HEK293 (cell line): ENCODE measurements around the gene MARCHF11.

Experiments used
- CTCF ChIA-PET: fragments of 350-600 bp; formaldehyde crosslinking; extraction: SDS; loops from one replicate; lab custom pipeline; 2021; ENCODE audit warnings: antibody characterized with exemption; lab: Yijun Ruan, JAX
- POLR2A ChIA-PET: fragments of 300-600 bp; formaldehyde crosslinking; extraction: SDS; loops from one replicate; lab custom pipeline; 2020; ENCODE audit warnings: antibody characterized with exemption, inconsistent platforms; lab: Yijun Ruan, JAX
- H3K27ac ChIP-seq: fragments of 200-500 bp; sonication (Bioruptor generic); 2 replicates; pipeline ENCODE4 v1.5.1; 2014; ENCODE audit warnings: low read depth, low read length, control low read depth, inconsistent platforms; ENCODE audit errors: extremely low read depth
- H3K36me3 ChIP-seq, 2 experiments: fragments of 200-500 bp in 1 of 2; sonication (Bioruptor generic) in 1 of 2; 1 replicate in 1 of 2; 2 replicates in 1 of 2; pipeline ENCODE4 v1.5.1; 2014 to 2017; ENCODE audit warnings: inconsistent platforms in 2 of 2, low read length in 2 of 2; ENCODE audit not compliant: control insufficient read depth in 2 of 2, insufficient read depth in 1 of 2
- H3K4me1 ChIP-seq: fragments of 200-500 bp; sonication (Bioruptor generic); 2 replicates; pipeline ENCODE4 v1.5.1; 2014; ENCODE audit warnings: mild to moderate bottlenecking, low read length, inconsistent platforms; ENCODE audit not compliant: control insufficient read depth, insufficient read depth
- H3K4me3 ChIP-seq: 2 replicates; pipeline ENCODE4 v1.5.1; 2011; ENCODE audit warnings: low read depth, mild to moderate bottlenecking, control low read depth, low read length, moderate library complexity
- H3K9me3 ChIP-seq: fragments of 200-500 bp; sonication (Bioruptor generic); 2 replicates; pipeline ENCODE4 v1.5.1; 2014; ENCODE audit warnings: low read depth, low read length, inconsistent platforms; ENCODE audit not compliant: control insufficient read depth, insufficient read depth
- FEZF1 ChIP-seq: fragments of 450-650 bp; formaldehyde crosslinking; IDR thresholded peaks from 2 replicates; pipeline ENCODE4 v1.5.1; 2016; ENCODE audit warnings: missing biosample characterization, missing genetic modification characterization
- HOXA7 ChIP-seq: sonication (generic); formaldehyde crosslinking; IDR thresholded peaks from 2 replicates; pipeline ENCODE4 v1.8.1; 2022; ENCODE audit warnings: missing genetic modification reagents, borderline replicate concordance
- ZNF169 ChIP-seq: fragments of 450-650 bp; formaldehyde crosslinking; IDR thresholded peaks from 2 replicates; pipeline ENCODE4 v1.5.1; 2016; ENCODE audit warnings: missing biosample characterization, missing genetic modification characterization
- ZNF184 ChIP-seq: fragments of 450-650 bp; IDR thresholded peaks from 2 replicates; pipeline ENCODE4 v1.5.1; 2018; ENCODE audit warnings: missing biosample characterization, mild to moderate bottlenecking, missing genetic modification characterization
- ZNF19 ChIP-seq: fragments of 450-650 bp; formaldehyde crosslinking; IDR thresholded peaks from 2 replicates; pipeline ENCODE4; 2016; ENCODE audit warnings: missing biosample characterization, missing genetic modification characterization, low read depth
- ZNF24 ChIP-seq: fragments of 450-650 bp; formaldehyde crosslinking; IDR thresholded peaks from 2 replicates; pipeline ENCODE4 v1.5.1; 2016; ENCODE audit warnings: missing biosample characterization, missing genetic modification characterization
- ZNF324 ChIP-seq: fragments of 450-650 bp; formaldehyde crosslinking; IDR thresholded peaks from 2 replicates; pipeline ENCODE4 v1.5.1; 2016; ENCODE audit warnings: missing biosample characterization, missing genetic modification characterization
- ZNF555 ChIP-seq: fragments of 450-650 bp; formaldehyde crosslinking; conservative IDR thresholded peaks from 2 replicates; pipeline ENCODE4 v1.5.1; 2017; ENCODE audit warnings: missing biosample characterization, mild to moderate bottlenecking, missing genetic modification characterization, inconsistent platforms
- ZNF585B ChIP-seq: fragments of 450-650 bp; formaldehyde crosslinking; IDR thresholded peaks from 2 replicates; pipeline ENCODE4 v1.5.1; 2016; ENCODE audit warnings: missing biosample characterization, missing genetic modification characterization
- ZNF701 ChIP-seq: fragments of 450-650 bp; formaldehyde crosslinking; IDR thresholded peaks from 2 replicates; pipeline ENCODE4 v1.5.1; 2016; ENCODE audit warnings: missing biosample characterization, missing genetic modification characterization
- ZNF76 ChIP-seq: fragments of 450-650 bp; formaldehyde crosslinking; IDR thresholded peaks from 2 replicates; pipeline ENCODE4; 2016; ENCODE audit warnings: low read depth, missing biosample characterization, missing genetic modification characterization, borderline replicate concordance
- ZNF837 ChIP-seq: fragments of 450-650 bp; formaldehyde crosslinking; IDR thresholded peaks from 2 replicates; pipeline ENCODE4 v1.5.1; 2016; ENCODE audit warnings: missing biosample characterization, missing genetic modification characterization
- ZSCAN23 ChIP-seq: fragments of 450-650 bp; formaldehyde crosslinking; IDR thresholded peaks from 2 replicates; pipeline ENCODE4 v1.5.1; 2016; ENCODE audit warnings: missing biosample characterization, missing genetic modification characterization
- TF ChIP-seq, protein P1 (sequence below): fragments of 450-650 bp; formaldehyde crosslinking; IDR thresholded peaks from 2 replicates; pipeline ENCODE4 v1.5.1; 2016; ENCODE audit warnings: missing biosample characterization, missing genetic modification characterization
- TF ChIP-seq, protein P2 (sequence below): fragments of 450-650 bp; formaldehyde crosslinking; IDR thresholded peaks from 2 replicates; pipeline ENCODE4 v1.5.1; 2016; ENCODE audit warnings: missing biosample characterization, missing genetic modification characterization
- TF ChIP-seq, protein P3 (sequence below): fragments of 450-650 bp; formaldehyde crosslinking; IDR thresholded peaks from 2 replicates; pipeline ENCODE4 v1.5.1; 2016; ENCODE audit warnings: missing biosample characterization, missing genetic modification characterization
- TF ChIP-seq, protein P4 (sequence below): fragments of 450-650 bp; formaldehyde crosslinking; IDR thresholded peaks from 2 replicates; pipeline ENCODE4 v1.5.1; 2016; ENCODE audit warnings: missing biosample characterization, missing genetic modification characterization
- TF ChIP-seq, protein P5 (sequence below): fragments of 450-650 bp; formaldehyde crosslinking; IDR thresholded peaks from 2 replicates; pipeline ENCODE4 v1.5.1; 2016; ENCODE audit warnings: missing biosample characterization, missing genetic modification characterization
- TF ChIP-seq, protein P6 (sequence below): fragments of 450-650 bp; formaldehyde crosslinking; IDR thresholded peaks from 2 replicates; pipeline ENCODE4 v1.5.1; 2016; ENCODE audit warnings: missing biosample characterization, missing genetic modification characterization

MARCHF11 gene

DNA sequence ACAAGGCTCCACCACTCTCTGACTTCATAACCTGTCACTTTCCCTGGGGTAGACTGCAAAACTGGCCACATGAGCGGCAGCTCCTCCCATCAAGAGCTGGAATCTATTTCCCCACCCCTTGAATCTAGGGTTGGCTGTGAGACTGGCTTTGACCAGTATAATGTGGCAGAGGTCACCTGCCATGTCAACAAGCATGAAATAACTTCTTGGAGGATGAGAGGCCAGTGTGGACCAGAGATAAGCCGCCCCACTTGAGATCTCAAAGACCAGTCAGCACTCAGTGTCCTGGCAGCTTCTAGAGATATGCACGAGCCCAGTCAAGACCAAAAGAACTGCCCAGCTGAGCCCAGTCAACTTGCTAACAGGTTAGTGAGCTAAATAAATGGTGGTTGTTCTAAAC lies 59.0 kb downstream of the MARCHF11 start:
- H3K27ac ChIP-seq = no peak overlapping the region
- POLR2A ChIA-PET = no interaction called here
- no peaks in the 10 kb centered on the region for H3K36me3 ChIP-seq
- TF ChIP-seq, protein P1, sequence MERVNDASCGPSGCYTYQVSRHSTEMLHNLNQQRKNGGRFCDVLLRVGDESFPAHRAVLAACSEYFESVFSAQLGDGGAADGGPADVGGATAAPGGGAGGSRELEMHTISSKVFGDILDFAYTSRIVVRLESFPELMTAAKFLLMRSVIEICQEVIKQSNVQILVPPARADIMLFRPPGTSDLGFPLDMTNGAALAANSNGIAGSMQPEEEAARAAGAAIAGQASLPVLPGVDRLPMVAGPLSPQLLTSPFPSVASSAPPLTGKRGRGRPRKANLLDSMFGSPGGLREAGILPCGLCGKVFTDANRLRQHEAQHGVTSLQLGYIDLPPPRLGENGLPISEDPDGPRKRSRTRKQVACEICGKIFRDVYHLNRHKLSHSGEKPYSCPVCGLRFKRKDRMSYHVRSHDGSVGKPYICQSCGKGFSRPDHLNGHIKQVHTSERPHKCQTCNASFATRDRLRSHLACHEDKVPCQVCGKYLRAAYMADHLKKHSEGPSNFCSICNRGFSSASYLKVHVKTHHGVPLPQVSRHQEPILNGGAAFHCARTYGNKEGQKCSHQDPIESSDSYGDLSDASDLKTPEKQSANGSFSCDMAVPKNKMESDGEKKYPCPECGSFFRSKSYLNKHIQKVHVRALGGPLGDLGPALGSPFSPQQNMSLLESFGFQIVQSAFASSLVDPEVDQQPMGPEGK (tag by site-specific recombination) = no peak
- no peak for TF ChIP-seq ZNF19
- no peak for TF ChIP-seq ZNF169 (tag by site-specific recombination)
- no peak for TF ChIP-seq ZNF701 (tag by site-specific recombination)
- TF ChIP-seq, protein P2, sequence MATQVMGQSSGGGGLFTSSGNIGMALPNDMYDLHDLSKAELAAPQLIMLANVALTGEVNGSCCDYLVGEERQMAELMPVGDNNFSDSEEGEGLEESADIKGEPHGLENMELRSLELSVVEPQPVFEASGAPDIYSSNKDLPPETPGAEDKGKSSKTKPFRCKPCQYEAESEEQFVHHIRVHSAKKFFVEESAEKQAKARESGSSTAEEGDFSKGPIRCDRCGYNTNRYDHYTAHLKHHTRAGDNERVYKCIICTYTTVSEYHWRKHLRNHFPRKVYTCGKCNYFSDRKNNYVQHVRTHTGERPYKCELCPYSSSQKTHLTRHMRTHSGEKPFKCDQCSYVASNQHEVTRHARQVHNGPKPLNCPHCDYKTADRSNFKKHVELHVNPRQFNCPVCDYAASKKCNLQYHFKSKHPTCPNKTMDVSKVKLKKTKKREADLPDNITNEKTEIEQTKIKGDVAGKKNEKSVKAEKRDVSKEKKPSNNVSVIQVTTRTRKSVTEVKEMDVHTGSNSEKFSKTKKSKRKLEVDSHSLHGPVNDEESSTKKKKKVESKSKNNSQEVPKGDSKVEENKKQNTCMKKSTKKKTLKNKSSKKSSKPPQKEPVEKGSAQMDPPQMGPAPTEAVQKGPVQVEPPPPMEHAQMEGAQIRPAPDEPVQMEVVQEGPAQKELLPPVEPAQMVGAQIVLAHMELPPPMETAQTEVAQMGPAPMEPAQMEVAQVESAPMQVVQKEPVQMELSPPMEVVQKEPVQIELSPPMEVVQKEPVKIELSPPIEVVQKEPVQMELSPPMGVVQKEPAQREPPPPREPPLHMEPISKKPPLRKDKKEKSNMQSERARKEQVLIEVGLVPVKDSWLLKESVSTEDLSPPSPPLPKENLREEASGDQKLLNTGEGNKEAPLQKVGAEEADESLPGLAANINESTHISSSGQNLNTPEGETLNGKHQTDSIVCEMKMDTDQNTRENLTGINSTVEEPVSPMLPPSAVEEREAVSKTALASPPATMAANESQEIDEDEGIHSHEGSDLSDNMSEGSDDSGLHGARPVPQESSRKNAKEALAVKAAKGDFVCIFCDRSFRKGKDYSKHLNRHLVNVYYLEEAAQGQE (tag by site-specific recombination) = no peak
- TF ChIP-seq, protein P3, sequence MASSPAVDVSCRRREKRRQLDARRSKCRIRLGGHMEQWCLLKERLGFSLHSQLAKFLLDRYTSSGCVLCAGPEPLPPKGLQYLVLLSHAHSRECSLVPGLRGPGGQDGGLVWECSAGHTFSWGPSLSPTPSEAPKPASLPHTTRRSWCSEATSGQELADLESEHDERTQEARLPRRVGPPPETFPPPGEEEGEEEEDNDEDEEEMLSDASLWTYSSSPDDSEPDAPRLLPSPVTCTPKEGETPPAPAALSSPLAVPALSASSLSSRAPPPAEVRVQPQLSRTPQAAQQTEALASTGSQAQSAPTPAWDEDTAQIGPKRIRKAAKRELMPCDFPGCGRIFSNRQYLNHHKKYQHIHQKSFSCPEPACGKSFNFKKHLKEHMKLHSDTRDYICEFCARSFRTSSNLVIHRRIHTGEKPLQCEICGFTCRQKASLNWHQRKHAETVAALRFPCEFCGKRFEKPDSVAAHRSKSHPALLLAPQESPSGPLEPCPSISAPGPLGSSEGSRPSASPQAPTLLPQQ (tag by site-specific recombination) = no peak
- no peak for TF ChIP-seq ZNF184
- TF ChIP-seq, protein P4, sequence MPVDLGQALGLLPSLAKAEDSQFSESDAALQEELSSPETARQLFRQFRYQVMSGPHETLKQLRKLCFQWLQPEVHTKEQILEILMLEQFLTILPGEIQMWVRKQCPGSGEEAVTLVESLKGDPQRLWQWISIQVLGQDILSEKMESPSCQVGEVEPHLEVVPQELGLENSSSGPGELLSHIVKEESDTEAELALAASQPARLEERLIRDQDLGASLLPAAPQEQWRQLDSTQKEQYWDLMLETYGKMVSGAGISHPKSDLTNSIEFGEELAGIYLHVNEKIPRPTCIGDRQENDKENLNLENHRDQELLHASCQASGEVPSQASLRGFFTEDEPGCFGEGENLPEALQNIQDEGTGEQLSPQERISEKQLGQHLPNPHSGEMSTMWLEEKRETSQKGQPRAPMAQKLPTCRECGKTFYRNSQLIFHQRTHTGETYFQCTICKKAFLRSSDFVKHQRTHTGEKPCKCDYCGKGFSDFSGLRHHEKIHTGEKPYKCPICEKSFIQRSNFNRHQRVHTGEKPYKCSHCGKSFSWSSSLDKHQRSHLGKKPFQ (tag by site-specific recombination) = no peak
- no peak for TF ChIP-seq ZNF76 (tag by site-specific recombination)
- TF ChIP-seq, protein P5, sequence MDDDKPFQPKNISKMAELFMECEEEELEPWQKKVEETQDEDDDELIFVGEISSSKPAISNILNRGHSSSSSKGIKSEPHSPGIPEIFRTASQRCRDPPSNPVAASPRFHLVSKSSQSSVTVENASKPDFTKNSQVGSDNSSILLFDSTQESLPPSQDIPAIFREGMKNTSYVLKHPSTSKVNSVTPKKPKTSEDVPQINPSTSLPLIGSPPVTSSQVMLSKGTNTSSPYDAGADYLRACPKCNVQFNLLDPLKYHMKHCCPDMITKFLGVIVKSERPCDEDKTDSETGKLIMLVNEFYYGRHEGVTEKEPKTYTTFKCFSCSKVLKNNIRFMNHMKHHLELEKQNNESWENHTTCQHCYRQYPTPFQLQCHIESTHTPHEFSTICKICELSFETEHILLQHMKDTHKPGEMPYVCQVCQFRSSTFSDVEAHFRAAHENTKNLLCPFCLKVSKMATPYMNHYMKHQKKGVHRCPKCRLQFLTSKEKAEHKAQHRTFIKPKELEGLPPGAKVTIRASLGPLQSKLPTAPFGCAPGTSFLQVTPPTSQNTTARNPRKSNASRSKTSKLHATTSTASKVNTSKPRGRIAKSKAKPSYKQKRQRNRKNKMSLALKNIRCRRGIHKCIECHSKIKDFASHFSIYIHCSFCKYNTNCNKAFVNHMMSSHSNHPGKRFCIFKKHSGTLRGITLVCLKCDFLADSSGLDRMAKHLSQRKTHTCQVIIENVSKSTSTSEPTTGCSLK (tag by site-specific recombination) = no peak
- no peak for TF ChIP-seq ZSCAN23 (tag by site-specific recombination)
- no peak for TF ChIP-seq ZNF324 (tag by site-specific recombination)
- TF ChIP-seq FEZF1 = no peak
- no peak for TF ChIP-seq HOXA7 (CRISPR knock-in tag)
- TF ChIP-seq ZNF837 = no peak
- TF ChIP-seq ZNF555 (tag by site-specific recombination) = no peak
- no peak for TF ChIP-seq ZNF585B (tag by site-specific recombination)
- TF ChIP-seq, protein P6, sequence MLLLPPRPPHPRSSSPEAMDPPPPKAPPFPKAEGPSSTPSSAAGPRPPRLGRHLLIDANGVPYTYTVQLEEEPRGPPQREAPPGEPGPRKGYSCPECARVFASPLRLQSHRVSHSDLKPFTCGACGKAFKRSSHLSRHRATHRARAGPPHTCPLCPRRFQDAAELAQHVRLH = no peak
- TF ChIP-seq ZNF24 (tag by site-specific recombination) = no peak
- H3K9me3 ChIP-seq = no peaks in the 10 kb centered on the region
- no peaks in the 10 kb centered on the region for H3K4me1 ChIP-seq
- H3K4me3 ChIP-seq = no peak overlapping the region
- CTCF ChIA-PET = no interaction called here
